SK-N-SH treated with all-trans-retinoic acid at 6 μM for 48 hours (cell line): ENCODE measurements around the gene SNX10.

Experiments used
- ATAC-seq: fragments of 200-7000 bp; cut with Tn5 transposase; 3 replicates; pipeline ENCODE4 v1.9.1; 2020; ENCODE audit warnings: mild to moderate bottlenecking, moderate library complexity
- ARNTL ChIP-seq: fragments of 450-650 bp; formaldehyde crosslinking; IDR thresholded peaks from 2 replicates; pipeline ENCODE4 v1.5.0; 2020; ENCODE audit warnings: low read depth, mild to moderate bottlenecking, moderate library complexity, borderline replicate concordance
- CSDC2 ChIP-seq: fragments of 250-450 bp; sonication (Bioruptor Pico); IDR thresholded peaks from 2 replicates; pipeline ENCODE4 v1.5.0; 2020; ENCODE audit warnings: mild to moderate bottlenecking, moderate library complexity
- ESRRG ChIP-seq: fragments of 250-450 bp; sonication (Bioruptor Pico); IDR thresholded peaks from 2 replicates; pipeline ENCODE4 v1.6.1; 2021; ENCODE audit warnings: mild to moderate bottlenecking
- GLIS3 ChIP-seq: fragments of 250-450 bp; sonication (Bioruptor Pico); IDR thresholded peaks from 2 replicates; pipeline ENCODE4 v1.5.0; 2020; ENCODE audit warnings: mild to moderate bottlenecking, moderate library complexity
- ISL1 ChIP-seq: fragments of 250-450 bp; sonication (Bioruptor Pico); IDR thresholded peaks from 2 replicates; pipeline ENCODE4 v2.1.2; 2022; ENCODE audit warnings: mild to moderate bottlenecking, moderate library complexity
- OSR1 ChIP-seq: fragments of 250-450 bp; sonication (Bioruptor Pico); IDR thresholded peaks from 2 replicates; pipeline ENCODE4 v1.8.0; 2022; ENCODE audit warnings: moderate library complexity, mild to moderate bottlenecking, inconsistent platforms
- PPARA ChIP-seq: fragments of 250-450 bp; sonication (Bioruptor Pico); IDR thresholded peaks from 2 replicates; pipeline ENCODE4 v1.5.0; 2020; ENCODE audit warnings: mild to moderate bottlenecking, borderline replicate concordance
- RARB ChIP-seq: fragments of 250-450 bp; sonication (Bioruptor Pico); IDR thresholded peaks from 2 replicates; pipeline ENCODE4 v1.8.0; 2021; ENCODE audit warnings: mild to moderate bottlenecking, moderate library complexity
- SNAI2 ChIP-seq: fragments of 250-450 bp; sonication (Bioruptor Pico); IDR thresholded peaks from 2 replicates; pipeline ENCODE4 v1.5.0; 2020; ENCODE audit warnings: mild to moderate bottlenecking, moderate library complexity
- TCF4 ChIP-seq: fragments of 250-450 bp; sonication (Bioruptor Pico); IDR thresholded peaks from 2 replicates; pipeline ENCODE4 v1.8.0; 2021; ENCODE audit warnings: mild to moderate bottlenecking, moderate library complexity, borderline replicate concordance
- TOX ChIP-seq: fragments of 250-450 bp; sonication (Bioruptor Pico); IDR thresholded peaks from 2 replicates; pipeline ENCODE4 v1.8.0; 2021; ENCODE audit warnings: mild to moderate bottlenecking, moderate library complexity, borderline replicate concordance
- ZC3H10 ChIP-seq: fragments of 250-450 bp; sonication (Bioruptor Pico); IDR thresholded peaks from 2 replicates; pipeline ENCODE4 v1.5.1; 2021; ENCODE audit warnings: mild to moderate bottlenecking, moderate library complexity
- ZFP3 ChIP-seq: fragments of 250-450 bp; sonication (Bioruptor Pico); IDR thresholded peaks from 2 replicates; pipeline ENCODE4 v1.5.0; 2020; ENCODE audit warnings: mild to moderate bottlenecking, moderate library complexity
- ZFP30 ChIP-seq: fragments of 450-650 bp; formaldehyde crosslinking; IDR thresholded peaks from 2 replicates; pipeline ENCODE4 v1.5.0; 2022; ENCODE audit warnings: mild to moderate bottlenecking, moderate library complexity
- ZNF565 ChIP-seq: fragments of 450-650 bp; formaldehyde crosslinking; conservative IDR thresholded peaks from 2 replicates; pipeline ENCODE4 v1.5.0; 2020; ENCODE audit warnings: low read depth, mild to moderate bottlenecking, moderate library complexity
- ZNF70 ChIP-seq: fragments of 450-650 bp; formaldehyde crosslinking; IDR thresholded peaks from 2 replicates; pipeline ENCODE4 v1.5.0; 2020; ENCODE audit warnings: mild to moderate bottlenecking, moderate library complexity
- ZNF8 ChIP-seq: fragments of 450-650 bp; formaldehyde crosslinking; IDR thresholded peaks from 2 replicates; pipeline ENCODE4 v1.5.0; 2020; ENCODE audit warnings: mild to moderate bottlenecking, moderate library complexity
- TF ChIP-seq, protein P1 (sequence below): fragments of 250-450 bp; sonication (Bioruptor Pico); IDR thresholded peaks from 2 replicates; pipeline ENCODE4 v1.8.0; 2021; ENCODE audit warnings: low read depth, mild to moderate bottlenecking, moderate library complexity, borderline replicate concordance
- TF ChIP-seq, protein P2 (sequence below): fragments of 250-450 bp; sonication (Bioruptor Pico); IDR thresholded peaks from 2 replicates; pipeline ENCODE4 v1.5.1; 2020; ENCODE audit warnings: low read depth, mild to moderate bottlenecking, moderate library complexity
- TF ChIP-seq, protein P3 (sequence below): fragments of 250-450 bp; sonication (Bioruptor Pico); IDR thresholded peaks from 2 replicates; pipeline ENCODE4 v1.8.0; 2020; ENCODE audit warnings: mild to moderate bottlenecking, moderate library complexity, borderline replicate concordance
- TF ChIP-seq, protein P4 (sequence below): fragments of 250-450 bp; sonication (Bioruptor Pico); IDR thresholded peaks from 2 replicates; pipeline ENCODE4 v1.5.0; 2020; ENCODE audit warnings: mild to moderate bottlenecking, moderate library complexity

The SNX10 gene

DNA sequence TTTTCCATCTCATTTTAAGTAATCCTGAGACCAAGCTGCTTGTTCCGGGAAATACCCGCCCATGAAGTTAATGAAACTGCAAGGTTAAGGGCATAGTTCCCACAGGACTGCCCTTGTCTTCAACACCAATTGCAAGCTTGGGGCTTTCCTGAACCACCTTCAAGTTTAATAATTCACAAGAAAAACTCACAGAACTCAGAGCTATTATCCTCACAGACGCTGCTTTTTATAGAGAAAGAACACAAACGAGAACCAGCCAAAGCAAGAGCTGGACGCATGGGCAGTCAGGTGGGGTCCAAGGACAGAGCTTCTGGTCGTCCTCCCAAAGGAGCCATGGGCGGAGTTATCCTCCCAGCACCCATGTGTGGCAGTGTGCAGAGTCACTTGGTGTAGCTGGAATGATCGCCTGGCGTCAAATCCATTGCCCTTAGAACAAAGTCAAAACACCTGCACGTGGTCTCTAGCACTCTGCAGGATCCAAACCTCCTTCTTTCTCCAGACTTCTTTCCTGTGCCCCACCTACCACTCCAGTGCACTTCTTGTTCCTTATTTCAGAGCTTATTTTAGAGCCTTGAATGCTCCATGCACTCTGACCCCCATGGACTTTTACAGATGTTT lies 56.7 kb downstream of the SNX10 start:
- ATAC-seq = no peak

DNA sequence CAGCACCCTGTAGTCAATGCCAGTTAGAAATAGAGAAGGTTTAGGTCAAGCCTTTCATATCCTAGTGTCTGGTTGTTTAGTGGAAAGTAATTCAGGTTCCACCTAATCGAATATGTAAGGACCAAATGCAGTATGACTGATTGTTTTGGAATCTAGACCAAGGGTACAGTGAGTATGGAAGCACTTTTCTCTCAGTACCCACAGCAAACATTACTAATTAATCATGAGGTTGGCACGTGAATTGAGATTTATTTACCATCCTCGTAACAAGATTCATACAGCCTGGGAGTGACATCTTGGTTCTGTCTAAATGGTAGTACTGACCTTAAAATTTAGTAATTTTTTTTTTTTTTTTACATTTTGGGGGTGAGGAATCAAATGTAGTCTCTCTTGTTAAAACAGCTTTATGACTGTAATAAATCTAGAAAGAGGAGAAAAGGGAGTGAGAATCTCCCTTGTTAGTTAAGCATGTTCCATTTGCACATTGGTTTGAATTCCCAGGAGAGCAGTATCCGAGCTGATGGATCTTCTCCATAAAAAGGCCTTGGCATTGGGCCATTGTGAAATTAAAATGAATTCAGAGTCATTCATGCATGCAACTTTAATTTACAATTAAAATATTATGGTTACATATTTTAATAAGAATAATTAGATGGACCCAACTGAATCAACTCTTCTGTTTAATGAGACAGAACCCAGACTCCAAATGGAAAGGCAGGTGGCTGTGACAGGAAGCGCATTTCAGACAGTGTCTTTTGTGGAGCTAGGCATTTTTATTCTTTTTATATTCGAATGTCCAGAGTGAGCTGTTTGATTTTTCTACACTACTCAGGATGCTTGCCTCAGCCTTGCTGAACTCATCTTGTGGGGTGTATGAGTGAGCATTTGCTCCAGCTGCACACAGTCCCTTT lies 57.6 kb downstream of the SNX10 start:
- no peak for ATAC-seq

More for the DNA sequence above, 56.7 kb downstream of the SNX10 start:
- TF ChIP-seq TCF4 (no peak), PPARA (CRISPR knock-in tag) (no peak), SNAI2 (CRISPR knock-in tag) (no peak), ZNF70 (CRISPR knock-in tag) (no peak), CSDC2 (CRISPR knock-in tag) (no peak), ZFP30 (CRISPR knock-in tag) (no peak), ZNF8 (CRISPR knock-in tag) (no peak)
- TF ChIP-seq, protein P1, sequence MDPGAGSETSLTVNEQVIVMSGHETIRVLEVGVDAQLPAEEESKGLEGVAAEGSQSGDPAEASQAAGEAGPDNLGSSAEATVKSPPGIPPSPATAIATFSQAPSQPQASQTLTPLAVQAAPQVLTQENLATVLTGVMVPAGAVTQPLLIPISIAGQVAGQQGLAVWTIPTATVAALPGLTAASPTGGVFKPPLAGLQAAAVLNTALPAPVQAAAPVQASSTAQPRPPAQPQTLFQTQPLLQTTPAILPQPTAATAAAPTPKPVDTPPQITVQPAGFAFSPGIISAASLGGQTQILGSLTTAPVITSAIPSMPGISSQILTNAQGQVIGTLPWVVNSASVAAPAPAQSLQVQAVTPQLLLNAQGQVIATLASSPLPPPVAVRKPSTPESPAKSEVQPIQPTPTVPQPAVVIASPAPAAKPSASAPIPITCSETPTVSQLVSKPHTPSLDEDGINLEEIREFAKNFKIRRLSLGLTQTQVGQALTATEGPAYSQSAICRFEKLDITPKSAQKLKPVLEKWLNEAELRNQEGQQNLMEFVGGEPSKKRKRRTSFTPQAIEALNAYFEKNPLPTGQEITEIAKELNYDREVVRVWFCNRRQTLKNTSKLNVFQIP = no peak
- TF ChIP-seq, protein P2, sequence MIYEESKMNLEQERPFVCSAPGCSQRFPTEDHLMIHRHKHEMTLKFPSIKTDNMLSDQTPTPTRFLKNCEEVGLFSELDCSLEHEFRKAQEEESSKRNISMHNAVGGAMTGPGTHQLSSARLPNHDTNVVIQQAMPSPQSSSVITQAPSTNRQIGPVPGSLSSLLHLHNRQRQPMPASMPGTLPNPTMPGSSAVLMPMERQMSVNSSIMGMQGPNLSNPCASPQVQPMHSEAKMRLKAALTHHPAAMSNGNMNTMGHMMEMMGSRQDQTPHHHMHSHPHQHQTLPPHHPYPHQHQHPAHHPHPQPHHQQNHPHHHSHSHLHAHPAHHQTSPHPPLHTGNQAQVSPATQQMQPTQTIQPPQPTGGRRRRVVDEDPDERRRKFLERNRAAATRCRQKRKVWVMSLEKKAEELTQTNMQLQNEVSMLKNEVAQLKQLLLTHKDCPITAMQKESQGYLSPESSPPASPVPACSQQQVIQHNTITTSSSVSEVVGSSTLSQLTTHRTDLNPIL (CRISPR knock-in tag) = no peak
- TF ChIP-seq, protein P3, sequence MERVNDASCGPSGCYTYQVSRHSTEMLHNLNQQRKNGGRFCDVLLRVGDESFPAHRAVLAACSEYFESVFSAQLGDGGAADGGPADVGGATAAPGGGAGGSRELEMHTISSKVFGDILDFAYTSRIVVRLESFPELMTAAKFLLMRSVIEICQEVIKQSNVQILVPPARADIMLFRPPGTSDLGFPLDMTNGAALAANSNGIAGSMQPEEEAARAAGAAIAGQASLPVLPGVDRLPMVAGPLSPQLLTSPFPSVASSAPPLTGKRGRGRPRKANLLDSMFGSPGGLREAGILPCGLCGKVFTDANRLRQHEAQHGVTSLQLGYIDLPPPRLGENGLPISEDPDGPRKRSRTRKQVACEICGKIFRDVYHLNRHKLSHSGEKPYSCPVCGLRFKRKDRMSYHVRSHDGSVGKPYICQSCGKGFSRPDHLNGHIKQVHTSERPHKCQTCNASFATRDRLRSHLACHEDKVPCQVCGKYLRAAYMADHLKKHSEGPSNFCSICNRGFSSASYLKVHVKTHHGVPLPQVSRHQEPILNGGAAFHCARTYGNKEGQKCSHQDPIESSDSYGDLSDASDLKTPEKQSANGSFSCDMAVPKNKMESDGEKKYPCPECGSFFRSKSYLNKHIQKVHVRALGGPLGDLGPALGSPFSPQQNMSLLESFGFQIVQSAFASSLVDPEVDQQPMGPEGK = no peak
- TF ChIP-seq, all 23 proteins: peak for 0

More for the DNA sequence above, 57.6 kb downstream of the SNX10 start:
- TF ChIP-seq GLIS3 (CRISPR knock-in tag) = no peak
- TF ChIP-seq TOX (CRISPR knock-in tag) = no peak
- TF ChIP-seq ESRRG = no peak
- TF ChIP-seq ZNF8 (CRISPR knock-in tag) = no peak
- no peak for TF ChIP-seq ZFP3 (CRISPR knock-in tag)
- TF ChIP-seq ZC3H10 (CRISPR knock-in tag) = no peak
- TF ChIP-seq, protein P3 = no peak
- TF ChIP-seq, protein P2 (CRISPR knock-in tag) = no peak
- no peak for TF ChIP-seq ZNF565 (CRISPR knock-in tag)
- TF ChIP-seq RARB (CRISPR knock-in tag) = no peak
- TF ChIP-seq, protein P1 = no peak
- TF ChIP-seq ARNTL = no peak
- TF ChIP-seq, protein P4, sequence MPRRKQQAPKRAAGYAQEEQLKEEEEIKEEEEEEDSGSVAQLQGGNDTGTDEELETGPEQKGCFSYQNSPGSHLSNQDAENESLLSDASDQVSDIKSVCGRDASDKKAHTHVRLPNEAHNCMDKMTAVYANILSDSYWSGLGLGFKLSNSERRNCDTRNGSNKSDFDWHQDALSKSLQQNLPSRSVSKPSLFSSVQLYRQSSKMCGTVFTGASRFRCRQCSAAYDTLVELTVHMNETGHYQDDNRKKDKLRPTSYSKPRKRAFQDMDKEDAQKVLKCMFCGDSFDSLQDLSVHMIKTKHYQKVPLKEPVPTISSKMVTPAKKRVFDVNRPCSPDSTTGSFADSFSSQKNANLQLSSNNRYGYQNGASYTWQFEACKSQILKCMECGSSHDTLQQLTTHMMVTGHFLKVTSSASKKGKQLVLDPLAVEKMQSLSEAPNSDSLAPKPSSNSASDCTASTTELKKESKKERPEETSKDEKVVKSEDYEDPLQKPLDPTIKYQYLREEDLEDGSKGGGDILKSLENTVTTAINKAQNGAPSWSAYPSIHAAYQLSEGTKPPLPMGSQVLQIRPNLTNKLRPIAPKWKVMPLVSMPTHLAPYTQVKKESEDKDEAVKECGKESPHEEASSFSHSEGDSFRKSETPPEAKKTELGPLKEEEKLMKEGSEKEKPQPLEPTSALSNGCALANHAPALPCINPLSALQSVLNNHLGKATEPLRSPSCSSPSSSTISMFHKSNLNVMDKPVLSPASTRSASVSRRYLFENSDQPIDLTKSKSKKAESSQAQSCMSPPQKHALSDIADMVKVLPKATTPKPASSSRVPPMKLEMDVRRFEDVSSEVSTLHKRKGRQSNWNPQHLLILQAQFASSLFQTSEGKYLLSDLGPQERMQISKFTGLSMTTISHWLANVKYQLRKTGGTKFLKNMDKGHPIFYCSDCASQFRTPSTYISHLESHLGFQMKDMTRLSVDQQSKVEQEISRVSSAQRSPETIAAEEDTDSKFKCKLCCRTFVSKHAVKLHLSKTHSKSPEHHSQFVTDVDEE (CRISPR knock-in tag) = no peak
- TF ChIP-seq ISL1 = no peak
- no peak for TF ChIP-seq OSR1 (CRISPR knock-in tag)
- no peak for TF ChIP-seq SNAI2 (CRISPR knock-in tag)
